PFSK-1 (cell line): ENCODE measurements around the gene TAS2R16. TPM values are rescaled to one million over a fixed set of nuclear protein-coding genes. Genes with fewer than 3 reads are reported as not detected.

Experiments used
- FOXP2 ChIP-seq: optimal IDR thresholded peaks from 2 replicates; pipeline ENCODE3; 2011; ENCODE audit warnings: borderline replicate concordance, control low read depth, inconsistent platforms; ENCODE audit not compliant: insufficient read depth; ENCODE audit errors: extremely low read length, extremely low read depth
- POLR2AphosphoS5 ChIP-seq: IDR thresholded peaks from 2 replicates; pipeline ENCODE4 v1.6.1; 2012; ENCODE audit warnings: low read depth, mild to moderate bottlenecking, control low read depth, low read length, moderate library complexity
- SIN3A ChIP-seq: IDR thresholded peaks from 2 replicates; pipeline ENCODE4 v1.6.1; 2012; ENCODE audit warnings: mild to moderate bottlenecking, low read length, moderate library complexity, borderline replicate concordance; ENCODE audit not compliant: insufficient read depth
- TAF1 ChIP-seq: IDR thresholded peaks from 2 replicates; pipeline ENCODE4 v1.6.1; 2012; ENCODE audit warnings: low read length, control low read depth, borderline replicate concordance; ENCODE audit not compliant: insufficient read depth
- polyA plus RNA-seq: library from polyadenylated mRNA; unstranded; fragments of >200 nt; gene quantifications from one replicate; pipeline ENCODE4 v1.2.1, GENCODE V29; 2012; ENCODE audit warnings: low read depth, missing spikeins; ENCODE audit not compliant: insufficient read length
- TF ChIP-seq, protein P1 (sequence below), 2 experiments: IDR thresholded peaks; 2 replicates each; pipeline versions ENCODE4 v1.6.1 to v1.8.0; 2011 to 2012; ENCODE audit warnings: low read depth in 2 of 2, low read length in 2 of 2, control low read depth in 1 of 2, inconsistent platforms in 1 of 2, mild to moderate bottlenecking in 1 of 2, moderate library complexity in 1 of 2; ENCODE audit not compliant: insufficient read depth in 1 of 2

The TAS2R16 gene, protein sequence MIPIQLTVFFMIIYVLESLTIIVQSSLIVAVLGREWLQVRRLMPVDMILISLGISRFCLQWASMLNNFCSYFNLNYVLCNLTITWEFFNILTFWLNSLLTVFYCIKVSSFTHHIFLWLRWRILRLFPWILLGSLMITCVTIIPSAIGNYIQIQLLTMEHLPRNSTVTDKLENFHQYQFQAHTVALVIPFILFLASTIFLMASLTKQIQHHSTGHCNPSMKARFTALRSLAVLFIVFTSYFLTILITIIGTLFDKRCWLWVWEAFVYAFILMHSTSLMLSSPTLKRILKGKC
- polyA plus RNA-seq = not detected

DNA sequence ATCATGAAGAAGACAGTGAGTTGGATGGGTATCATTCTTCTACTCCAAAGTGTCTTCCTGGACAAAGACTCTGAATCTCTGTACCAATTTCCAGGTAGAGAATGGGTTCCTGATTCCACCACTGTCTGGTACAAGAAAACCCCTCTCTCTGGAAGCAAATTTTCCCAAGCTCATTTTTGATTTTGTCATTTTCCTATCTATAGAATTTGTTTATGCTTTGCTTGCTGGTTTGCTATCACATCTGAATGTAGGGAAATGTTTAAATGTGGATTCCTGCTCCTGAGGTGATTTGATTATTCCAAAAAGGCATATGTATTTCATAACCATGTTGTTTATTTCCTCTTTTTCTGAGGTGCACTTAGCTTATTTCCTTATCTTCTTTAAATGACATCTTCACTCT lies at the start of gene TAS2R16:
Gene TAS2R16, minus strand, starts transcription at position 101 of the 400 bp plus-strand sequence. Its CDS starts 66 bp downstream, at position 35.
- TF ChIP-seq FOXP2 (no peak), POLR2AphosphoS5 (no peak), TAF1 (no peak), SIN3A (no peak)
- TF ChIP-seq, protein P1, sequence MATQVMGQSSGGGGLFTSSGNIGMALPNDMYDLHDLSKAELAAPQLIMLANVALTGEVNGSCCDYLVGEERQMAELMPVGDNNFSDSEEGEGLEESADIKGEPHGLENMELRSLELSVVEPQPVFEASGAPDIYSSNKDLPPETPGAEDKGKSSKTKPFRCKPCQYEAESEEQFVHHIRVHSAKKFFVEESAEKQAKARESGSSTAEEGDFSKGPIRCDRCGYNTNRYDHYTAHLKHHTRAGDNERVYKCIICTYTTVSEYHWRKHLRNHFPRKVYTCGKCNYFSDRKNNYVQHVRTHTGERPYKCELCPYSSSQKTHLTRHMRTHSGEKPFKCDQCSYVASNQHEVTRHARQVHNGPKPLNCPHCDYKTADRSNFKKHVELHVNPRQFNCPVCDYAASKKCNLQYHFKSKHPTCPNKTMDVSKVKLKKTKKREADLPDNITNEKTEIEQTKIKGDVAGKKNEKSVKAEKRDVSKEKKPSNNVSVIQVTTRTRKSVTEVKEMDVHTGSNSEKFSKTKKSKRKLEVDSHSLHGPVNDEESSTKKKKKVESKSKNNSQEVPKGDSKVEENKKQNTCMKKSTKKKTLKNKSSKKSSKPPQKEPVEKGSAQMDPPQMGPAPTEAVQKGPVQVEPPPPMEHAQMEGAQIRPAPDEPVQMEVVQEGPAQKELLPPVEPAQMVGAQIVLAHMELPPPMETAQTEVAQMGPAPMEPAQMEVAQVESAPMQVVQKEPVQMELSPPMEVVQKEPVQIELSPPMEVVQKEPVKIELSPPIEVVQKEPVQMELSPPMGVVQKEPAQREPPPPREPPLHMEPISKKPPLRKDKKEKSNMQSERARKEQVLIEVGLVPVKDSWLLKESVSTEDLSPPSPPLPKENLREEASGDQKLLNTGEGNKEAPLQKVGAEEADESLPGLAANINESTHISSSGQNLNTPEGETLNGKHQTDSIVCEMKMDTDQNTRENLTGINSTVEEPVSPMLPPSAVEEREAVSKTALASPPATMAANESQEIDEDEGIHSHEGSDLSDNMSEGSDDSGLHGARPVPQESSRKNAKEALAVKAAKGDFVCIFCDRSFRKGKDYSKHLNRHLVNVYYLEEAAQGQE (IDR thresholded peaks at IDR 0.05; ENCODE audit: insufficient read depth in 1 of 2, low read depth in 2 of 2, low read length in 2 of 2) = no peak

DNA sequence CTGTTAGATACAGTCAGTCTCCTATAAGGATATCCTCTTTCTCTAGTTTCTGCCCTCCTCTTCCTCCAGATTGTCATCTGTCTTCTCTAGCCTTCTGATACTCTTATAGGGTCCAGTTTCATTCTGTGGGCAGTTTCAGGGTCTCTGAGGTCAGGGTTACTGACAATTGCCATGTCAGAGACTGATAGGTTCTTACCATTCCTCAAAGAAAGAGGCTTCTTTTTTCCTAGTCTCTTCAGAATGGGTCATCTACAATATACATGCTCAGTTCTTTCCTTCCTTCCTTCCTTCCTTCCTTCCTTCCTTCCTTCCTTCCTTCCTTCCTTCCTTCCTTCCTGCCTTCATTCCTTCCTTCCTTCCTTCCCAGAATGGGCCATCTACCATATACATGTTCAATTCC lies 48.1 kb upstream of the TAS2R16 start:
- TF ChIP-seq, protein P1 (IDR thresholded peaks at IDR 0.05; ENCODE audit: insufficient read depth in 1 of 2, low read depth in 2 of 2, low read length in 2 of 2) = no peak
- TF ChIP-seq SIN3A = no peak
- no peak for TF ChIP-seq FOXP2

DNA sequence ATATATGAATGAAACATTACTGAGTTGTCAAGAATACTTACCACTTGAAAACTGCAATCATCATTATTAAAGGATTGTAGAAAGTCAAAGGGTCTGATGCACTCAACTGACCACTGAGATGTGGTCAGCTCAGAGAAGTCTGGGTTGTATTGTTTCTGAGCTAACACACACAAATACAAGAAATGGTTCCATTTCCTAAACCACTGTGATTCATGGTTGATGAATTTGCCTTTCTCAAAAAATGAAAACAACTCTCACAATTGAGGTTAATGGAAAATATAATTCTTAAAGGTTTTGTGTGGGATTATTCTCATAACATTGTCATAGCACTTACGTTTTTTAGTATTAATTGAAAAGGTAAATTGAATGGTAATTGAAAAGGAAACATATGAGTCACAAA lies 45.6 kb upstream of the TAS2R16 start:
- TF ChIP-seq, protein P1 (IDR thresholded peaks at IDR 0.05; ENCODE audit: insufficient read depth in 1 of 2, low read depth in 2 of 2, low read length in 2 of 2) = no peak
- no peak for TF ChIP-seq TAF1
- TF ChIP-seq POLR2AphosphoS5 = no peak
- no peak for TF ChIP-seq FOXP2
- TF ChIP-seq SIN3A = no peak

DNA sequence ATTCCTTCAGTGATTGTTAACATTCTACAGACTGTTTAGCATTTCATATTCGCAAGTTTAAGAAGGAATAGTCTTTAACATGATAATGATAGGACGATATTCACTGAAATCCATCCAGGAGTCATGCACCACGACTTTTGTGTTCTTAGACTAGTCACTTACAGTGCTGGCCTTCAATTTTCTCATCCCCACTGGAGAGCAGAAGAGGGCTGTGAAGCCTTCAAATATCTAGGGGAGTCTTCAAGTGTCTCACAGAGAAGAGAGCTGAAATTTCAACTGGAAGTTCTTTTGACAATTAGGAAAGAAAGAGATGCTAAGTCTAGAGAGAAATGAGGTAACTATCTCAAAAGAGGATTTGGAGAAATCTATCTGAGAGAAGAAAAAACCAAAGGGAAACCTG lies 43.8 kb upstream of the TAS2R16 start:
- TF ChIP-seq POLR2AphosphoS5 (no peak), FOXP2 (no peak), SIN3A (no peak), TAF1 (no peak)
- TF ChIP-seq, protein P1 (IDR thresholded peaks at IDR 0.05; ENCODE audit: insufficient read depth in 1 of 2, low read depth in 2 of 2, low read length in 2 of 2) = no peak
